AG09309 (cell line): ENCODE results near the gene CSGALNACT2.

ENCODE experiments used
- DNase-seq: peaks from one replicate; pipeline ENCODE4 v3.0.0-alpha.2; 2010; ENCODE audit warnings: low read depth
- H3K4me3 ChIP-seq: 2 replicates; pipeline ENCODE4 v1.5.1; 2011; ENCODE audit warnings: mild to moderate bottlenecking, low read depth, low read length, moderate library complexity; ENCODE audit not compliant: control insufficient read depth
- CTCF ChIP-seq: IDR thresholded peaks from 2 replicates; pipeline ENCODE4 v1.5.1; 2011; ENCODE audit warnings: mild to moderate bottlenecking, low read depth, low read length, inconsistent platforms; ENCODE audit not compliant: insufficient read depth, control insufficient read depth; ENCODE audit errors: missing control alignments

The CSGALNACT2 gene

GRCh38 chr10:43160046-43160920 lies 22.0 kb downstream of the CSGALNACT2 start:
- no peak for TF ChIP-seq CTCF
- peak; percentile 48 for DNase-seq
- H3K4me3 ChIP-seq, result no peak overlapping the region

- no peak overlapping the region for H3K4me3 ChIP-seq
- no peak for TF ChIP-seq CTCF
- DNase-seq, result no peak
Measured at GRCh38 chr10:43160921-43161255, 22.6 kb downstream of the CSGALNACT2 start.

GRCh38 chr10:43162604-43163003 lies 24.4 kb downstream of the CSGALNACT2 start:
- no peak overlapping the region for H3K4me3 ChIP-seq
- TF ChIP-seq CTCF, result no peak
- DNase-seq, result no peak

GRCh38 chr10:43166207-43166879 lies 28.1 kb downstream of the CSGALNACT2 start:
- no peak for DNase-seq
- no peak overlapping the region for H3K4me3 ChIP-seq
- TF ChIP-seq CTCF, result no peak

DNA sequence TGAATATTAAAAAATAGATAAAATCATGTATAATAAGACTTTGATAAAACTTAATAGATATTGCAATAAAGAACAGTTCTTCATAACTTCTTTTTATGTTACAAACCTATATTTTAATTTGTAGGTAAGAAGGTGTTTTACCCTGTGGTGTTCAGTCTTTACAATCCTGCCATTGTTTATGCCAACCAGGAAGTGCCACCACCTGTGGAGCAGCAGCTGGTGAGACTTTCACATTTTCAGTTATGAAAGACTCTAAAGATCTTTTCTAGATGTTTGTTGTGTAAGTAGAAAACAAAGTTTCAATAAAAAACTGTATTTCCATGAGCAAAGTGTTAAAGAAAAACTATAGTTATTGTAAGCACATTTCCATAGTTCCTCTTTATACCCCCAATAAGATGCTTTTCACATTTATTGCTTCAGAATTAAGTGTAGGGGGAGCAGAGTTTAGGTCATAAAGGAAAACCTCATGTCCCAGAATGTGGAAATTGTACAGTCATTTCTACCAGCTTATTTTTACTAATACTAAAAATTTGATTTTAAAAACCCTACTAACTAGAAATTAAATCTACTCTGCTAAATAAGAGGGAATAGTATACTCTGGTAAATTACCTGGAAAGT lies 28.7 kb downstream of the CSGALNACT2 start:
- no peak for TF ChIP-seq CTCF
- no peak overlapping the region for H3K4me3 ChIP-seq
- DNase-seq, result no peak

GRCh38 chr10:43167498-43167889 lies 29.2 kb downstream of the CSGALNACT2 start:
- TF ChIP-seq CTCF, result no peak
- no peak for DNase-seq
- H3K4me3 ChIP-seq, result no peak overlapping the region
